ENCODE measurements around the gene TTLL13.

The TTLL13 gene

GRCh38 chr15:90213818-90214204 is 35.5 kb upstream of the TTLL13 start:
- no peak for DNase-seq (ENCODE audit: low read depth in 2 of 2)
- H3K4me3 ChIP-seq (replicated peaks in 1 of 2; ENCODE audit: low read depth in 2 of 2, low read length in 2 of 2), result no peak overlapping the region
- TF ChIP-seq CTCF (IDR thresholded peaks at IDR 0.05; ENCODE audit: low read depth, low read length), result no peak

- H3K4me3 ChIP-seq (replicated peaks in 1 of 2; ENCODE audit: low read depth in 2 of 2, low read length in 2 of 2), result no peak overlapping the region
- TF ChIP-seq CTCF (IDR thresholded peaks at IDR 0.05; ENCODE audit: low read depth, low read length), result peak; percentile 44
- DNase-seq (ENCODE audit: low read depth in 2 of 2), result peak; percentile 19 to 25
Measured at GRCh38 chr15:90214553-90215196, 34.7 kb upstream of the TTLL13 start.

DNA sequence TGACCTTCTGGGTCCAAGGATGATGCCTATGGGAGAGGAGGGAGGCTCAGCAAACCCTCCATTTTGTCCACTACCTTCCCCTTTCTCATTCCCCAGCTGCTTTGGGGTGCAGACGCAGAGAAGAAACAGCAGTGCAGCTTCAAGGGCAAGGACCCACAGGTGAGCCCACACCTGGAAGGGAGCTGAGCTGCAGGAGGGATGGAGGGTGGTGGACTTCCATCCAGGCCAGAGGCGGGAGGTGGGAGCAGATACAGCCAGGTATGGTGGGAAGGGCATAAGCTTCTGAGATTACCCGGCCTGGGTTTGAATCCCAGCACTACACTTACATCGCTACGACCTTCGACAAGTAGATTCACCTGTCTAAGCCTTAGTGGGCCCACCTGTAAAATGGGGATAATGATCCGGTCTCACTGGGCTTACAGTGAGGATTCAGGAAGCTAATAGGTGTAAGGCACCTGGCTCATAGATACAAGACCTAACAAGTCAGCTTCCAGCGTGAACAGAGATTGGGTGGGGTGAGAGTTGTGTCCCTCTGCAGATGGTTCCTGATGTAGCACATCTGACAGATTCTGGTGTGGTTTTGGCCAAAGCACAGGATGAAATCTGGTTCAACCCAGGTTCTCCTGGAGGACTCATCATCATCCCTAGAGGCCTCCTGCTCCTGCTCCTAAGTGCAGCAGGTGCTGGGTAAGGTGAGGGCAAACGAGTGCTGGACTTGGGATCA is 31.5 kb upstream of the TTLL13 start:
- no peak for DNase-seq (ENCODE audit: low read depth in 2 of 2)
- no peak overlapping the region for H3K4me3 ChIP-seq (replicated peaks in 1 of 2; ENCODE audit: low read depth in 2 of 2, low read length in 2 of 2)
- TF ChIP-seq CTCF (IDR thresholded peaks at IDR 0.05; ENCODE audit: low read depth, low read length), result no peak

DNA sequence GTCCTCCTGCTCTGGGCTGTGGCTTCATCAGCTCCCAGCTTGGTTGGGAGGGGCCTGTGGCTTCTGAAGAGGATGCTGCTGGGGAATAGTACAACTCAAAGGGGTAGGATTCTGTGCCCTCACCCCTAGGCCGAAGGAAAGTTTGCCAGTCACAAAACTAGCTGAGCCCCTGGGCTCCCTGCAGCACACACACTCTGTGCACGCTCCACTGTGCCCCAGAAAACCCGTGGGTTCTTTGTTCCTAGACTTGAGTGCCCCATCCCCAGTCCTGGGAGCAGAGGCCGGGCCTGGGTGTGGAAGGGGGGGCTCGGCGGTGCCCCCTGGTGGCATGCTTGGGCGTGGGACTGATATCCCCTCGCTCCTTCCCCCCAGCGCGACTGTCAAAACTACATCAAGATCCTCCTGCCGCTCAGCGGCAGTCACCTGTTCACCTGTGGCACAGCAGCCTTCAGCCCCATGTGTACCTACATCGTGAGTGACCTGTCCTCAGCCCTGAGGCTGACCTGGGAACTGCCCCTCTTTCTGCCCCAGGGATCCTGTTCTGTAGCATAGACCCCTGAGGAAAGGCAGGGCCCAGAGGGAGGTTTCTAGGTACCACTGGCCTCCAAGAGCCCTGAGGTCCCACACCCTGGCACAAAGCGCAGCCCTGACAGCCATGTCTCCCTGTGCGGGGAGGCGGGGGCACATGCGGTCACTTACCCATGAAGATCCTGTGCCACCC is 29.8 kb upstream of the TTLL13 start:
- DNase-seq (ENCODE audit: low read depth in 2 of 2), result peak; percentile 23 to 31
- H3K4me3 ChIP-seq (replicated peaks in 1 of 2; ENCODE audit: low read depth in 2 of 2, low read length in 2 of 2), result no peak overlapping the region

GRCh38 chr15:90221246-90221900 is 28.0 kb upstream of the TTLL13 start:
- no peak overlapping the region for H3K4me3 ChIP-seq (replicated peaks in 1 of 2; ENCODE audit: low read depth in 2 of 2, low read length in 2 of 2)
- peak; percentile 93 to 96 for DNase-seq (ENCODE audit: low read depth in 2 of 2)
- TF ChIP-seq CTCF (IDR thresholded peaks at IDR 0.05; ENCODE audit: low read depth, low read length), result peak; percentile 93

More for the DNA sequence above, 29.8 kb upstream of the TTLL13 start:
- TF ChIP-seq CTCF (IDR thresholded peaks at IDR 0.05; ENCODE audit: low read depth, low read length), result peak; percentile 75

GRCh38 chr15:90222547-90222946 is 26.8 kb upstream of the TTLL13 start:
- TF ChIP-seq CTCF (IDR thresholded peaks at IDR 0.05; ENCODE audit: low read depth, low read length), result no peak
- H3K4me3 ChIP-seq (replicated peaks in 1 of 2; ENCODE audit: low read depth in 2 of 2, low read length in 2 of 2), result no peak overlapping the region
- no peak for DNase-seq (ENCODE audit: low read depth in 2 of 2)
